ENCODE results near the gene FAM83F.

DNA sequence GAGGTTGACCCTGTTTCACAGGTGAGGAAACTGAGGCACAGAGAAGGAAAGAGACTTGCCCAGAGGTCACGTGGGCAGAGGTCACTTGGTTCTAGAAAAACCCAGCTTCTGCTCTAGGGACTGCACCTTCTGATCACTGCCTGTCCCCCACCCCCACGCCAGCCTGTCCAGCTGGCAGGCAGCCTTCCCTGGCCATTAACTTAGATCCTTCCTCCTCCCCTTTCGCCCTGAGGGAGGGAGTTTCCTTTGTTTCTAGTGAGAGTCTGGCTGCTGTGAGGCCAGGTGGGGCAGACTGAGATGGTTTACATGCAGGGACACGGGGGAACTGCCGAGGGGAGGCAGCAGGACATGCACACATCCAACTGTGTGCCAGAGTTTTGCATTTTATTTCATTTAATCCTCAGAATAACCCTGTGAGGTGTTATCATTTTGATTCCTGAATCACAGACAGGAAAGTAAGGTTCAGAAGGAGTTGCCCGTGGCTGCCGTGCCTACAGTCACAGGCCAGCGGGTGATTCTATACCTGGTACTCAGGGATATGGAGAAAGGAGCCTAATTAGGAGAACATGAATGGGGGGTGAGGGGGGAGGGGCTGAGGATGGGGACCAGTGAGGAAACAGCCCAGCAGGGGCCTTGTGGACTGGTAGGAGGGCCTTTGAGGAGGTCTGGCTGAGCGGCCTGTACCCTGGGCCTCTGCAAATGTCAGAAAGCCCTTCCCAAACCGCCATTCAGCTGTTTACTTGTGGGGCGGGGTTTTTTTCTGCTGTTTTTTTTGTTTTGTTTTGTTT lies 3.4 kb downstream of the FAM83F start:
- TF ChIP-seq, protein P1, sequence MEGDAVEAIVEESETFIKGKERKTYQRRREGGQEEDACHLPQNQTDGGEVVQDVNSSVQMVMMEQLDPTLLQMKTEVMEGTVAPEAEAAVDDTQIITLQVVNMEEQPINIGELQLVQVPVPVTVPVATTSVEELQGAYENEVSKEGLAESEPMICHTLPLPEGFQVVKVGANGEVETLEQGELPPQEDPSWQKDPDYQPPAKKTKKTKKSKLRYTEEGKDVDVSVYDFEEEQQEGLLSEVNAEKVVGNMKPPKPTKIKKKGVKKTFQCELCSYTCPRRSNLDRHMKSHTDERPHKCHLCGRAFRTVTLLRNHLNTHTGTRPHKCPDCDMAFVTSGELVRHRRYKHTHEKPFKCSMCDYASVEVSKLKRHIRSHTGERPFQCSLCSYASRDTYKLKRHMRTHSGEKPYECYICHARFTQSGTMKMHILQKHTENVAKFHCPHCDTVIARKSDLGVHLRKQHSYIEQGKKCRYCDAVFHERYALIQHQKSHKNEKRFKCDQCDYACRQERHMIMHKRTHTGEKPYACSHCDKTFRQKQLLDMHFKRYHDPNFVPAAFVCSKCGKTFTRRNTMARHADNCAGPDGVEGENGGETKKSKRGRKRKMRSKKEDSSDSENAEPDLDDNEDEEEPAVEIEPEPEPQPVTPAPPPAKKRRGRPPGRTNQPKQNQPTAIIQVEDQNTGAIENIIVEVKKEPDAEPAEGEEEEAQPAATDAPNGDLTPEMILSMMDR (conservative IDR thresholded peaks at IDR 0.05; ENCODE audit: low read length): no peak
- no peak for TF ChIP-seq EZH2phosphoT487 (IDR thresholded peaks at IDR 0.05; ENCODE audit: borderline replicate concordance, low read depth, low read length)

Data from OCI-LY7 (cell line).